ENCODE measurements around the gene GYPA.

DNA sequence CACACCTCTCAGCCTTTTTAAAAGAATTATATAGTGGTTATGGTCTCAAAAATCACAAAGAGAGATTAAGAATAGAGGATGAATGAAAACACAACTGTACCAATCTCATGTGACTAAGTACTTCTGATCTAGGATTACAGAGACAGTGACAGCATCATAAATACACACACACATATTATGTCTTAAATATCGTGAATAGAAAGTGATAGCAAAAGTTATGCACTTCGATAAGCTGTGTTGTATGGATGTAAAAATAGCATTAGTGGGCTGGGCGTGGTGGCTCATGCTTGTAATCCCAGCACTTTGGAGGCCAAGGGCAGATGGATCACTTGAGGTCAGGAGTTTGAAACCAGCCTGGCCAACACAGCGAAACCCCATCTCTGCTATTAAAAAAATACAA lies 25.0 kb downstream of the GYPA start:
- TF ChIP-seq RARB (CRISPR knock-in tag; IDR thresholded peaks at IDR 0.05), result no peak
- no peak for TF ChIP-seq ZNF565 (CRISPR knock-in tag; conservative IDR thresholded peaks at IDR 0.05; ENCODE audit: low read depth)
- TF ChIP-seq CREB5 (CRISPR knock-in tag; IDR thresholded peaks at IDR 0.05; ENCODE audit: low read depth), result no peak
- TF ChIP-seq ZFP30 (CRISPR knock-in tag; IDR thresholded peaks at IDR 0.05), result no peak
- no peak for TF ChIP-seq CSDC2 (CRISPR knock-in tag; IDR thresholded peaks at IDR 0.05)
- no peak for TF ChIP-seq POU6F1 (CRISPR knock-in tag; IDR thresholded peaks at IDR 0.05; ENCODE audit: borderline replicate concordance, low read depth)
- no peak for TF ChIP-seq ARNTL (CRISPR knock-in tag; IDR thresholded peaks at IDR 0.05; ENCODE audit: borderline replicate concordance, low read depth)
